Peyer's patch (tissue), 4 donors: ENCODE results near the gene IL9.

Experiments used
- POLR2A ChIP-seq, 2 donors: fragments of 450-650 bp; IDR thresholded peaks; one replicate each; pipeline ENCODE4 v1.5.1; 2017; ENCODE audit warnings: antibody characterized with exemption in 2 of 2, mild to moderate bottlenecking in 2 of 2, moderate library complexity in 2 of 2
- TF ChIP-seq, protein P1 (sequence below), 6 experiments: fragments of 450-650 bp in 4 of 6; fragments of 200-600 bp in 2 of 6; sonication (generic) in 1 of 6; IDR thresholded peaks; one replicate each; pipeline ENCODE4 v1.5.1; 2017 to 2019; ENCODE audit warnings: antibody characterized with exemption in 6 of 6, mild to moderate bottlenecking in 3 of 6, moderate library complexity in 1 of 6

DNA sequence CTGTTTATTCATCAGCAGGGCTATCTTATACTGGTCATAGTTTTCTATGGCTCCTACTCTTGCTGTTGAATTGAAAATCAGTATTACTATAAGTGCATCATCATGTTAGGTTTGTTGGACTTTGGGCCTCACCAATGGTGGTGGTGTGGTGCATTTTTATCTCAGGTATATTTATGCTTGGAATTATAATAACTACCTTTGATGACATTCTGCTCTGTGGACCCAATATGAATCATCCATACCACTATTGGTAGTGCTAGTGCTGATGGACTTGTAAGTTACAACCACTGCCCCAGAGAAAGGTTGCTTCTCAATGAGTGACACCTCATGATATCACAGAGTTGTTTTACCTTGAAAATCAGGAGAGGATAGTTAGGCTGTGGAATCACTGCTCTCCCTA lies 28.0 kb downstream of the IL9 start:
- TF ChIP-seq, protein P1, sequence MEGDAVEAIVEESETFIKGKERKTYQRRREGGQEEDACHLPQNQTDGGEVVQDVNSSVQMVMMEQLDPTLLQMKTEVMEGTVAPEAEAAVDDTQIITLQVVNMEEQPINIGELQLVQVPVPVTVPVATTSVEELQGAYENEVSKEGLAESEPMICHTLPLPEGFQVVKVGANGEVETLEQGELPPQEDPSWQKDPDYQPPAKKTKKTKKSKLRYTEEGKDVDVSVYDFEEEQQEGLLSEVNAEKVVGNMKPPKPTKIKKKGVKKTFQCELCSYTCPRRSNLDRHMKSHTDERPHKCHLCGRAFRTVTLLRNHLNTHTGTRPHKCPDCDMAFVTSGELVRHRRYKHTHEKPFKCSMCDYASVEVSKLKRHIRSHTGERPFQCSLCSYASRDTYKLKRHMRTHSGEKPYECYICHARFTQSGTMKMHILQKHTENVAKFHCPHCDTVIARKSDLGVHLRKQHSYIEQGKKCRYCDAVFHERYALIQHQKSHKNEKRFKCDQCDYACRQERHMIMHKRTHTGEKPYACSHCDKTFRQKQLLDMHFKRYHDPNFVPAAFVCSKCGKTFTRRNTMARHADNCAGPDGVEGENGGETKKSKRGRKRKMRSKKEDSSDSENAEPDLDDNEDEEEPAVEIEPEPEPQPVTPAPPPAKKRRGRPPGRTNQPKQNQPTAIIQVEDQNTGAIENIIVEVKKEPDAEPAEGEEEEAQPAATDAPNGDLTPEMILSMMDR (IDR thresholded peaks at IDR 0.05), result peak in 1 of 6 experiments; percentile 11
- no peak for TF ChIP-seq POLR2A (IDR thresholded peaks at IDR 0.05)
